ENCODE results near the gene TRABD.

- no peak for TF ChIP-seq CTCF (IDR thresholded peaks at IDR 0.05)
- TF ChIP-seq POLR2A (IDR thresholded peaks at IDR 0.05) = no peak
These were observed 58.1 kb downstream of the TRABD start for GRCh38 chr22:50243685-50244419.

All from esophagus squamous epithelium (tissue), 4 donors.